Loucy (cell line): ENCODE measurements around the gene TP63.

ENCODE experiments used
- H2AFZ ChIP-seq: fragments of 200-600 bp; sonication (generic); 2 replicates; pipeline ENCODE4 v1.6.0; 2016; ENCODE audit warnings: antibody characterized with exemption, mild to moderate bottlenecking, low read length, moderate library complexity
- H3F3A ChIP-seq: fragments of 200-600 bp; 2 replicates; pipeline ENCODE4 v1.6.0; 2016; ENCODE audit warnings: antibody characterized with exemption, low read depth, mild to moderate bottlenecking
- H3K27me3 ChIP-seq: fragments of 200-600 bp; sonication (generic); 2 replicates; pipeline ENCODE4 v1.6.1; 2014; ENCODE audit warnings: low read length, mild to moderate bottlenecking; ENCODE audit not compliant: insufficient read depth, poor library complexity, severe bottlenecking
- H3K36me3 ChIP-seq: fragments of 200-600 bp; sonication (generic); 2 replicates; pipeline ENCODE4 v1.6.1; 2016; ENCODE audit warnings: low read length; ENCODE audit not compliant: insufficient read depth
- H3K4me1 ChIP-seq: fragments of 200-600 bp; sonication (generic); 2 replicates; pipeline ENCODE4 v1.5.1; 2014; ENCODE audit warnings: low read length, mild to moderate bottlenecking; ENCODE audit not compliant: insufficient read depth, poor library complexity, severe bottlenecking
- H3K4me2 ChIP-seq: fragments of 200-600 bp; sonication (generic); 2 replicates; pipeline ENCODE4 v1.6.0; 2014; ENCODE audit warnings: antibody characterized with exemption, low read length, low read depth, mild to moderate bottlenecking; ENCODE audit not compliant: poor library complexity, severe bottlenecking
- H3K4me3 ChIP-seq: fragments of 200-600 bp; sonication (generic); 2 replicates; pipeline ENCODE4 v1.5.1; 2014; ENCODE audit warnings: low read length, mild to moderate bottlenecking, mixed read lengths; ENCODE audit not compliant: poor library complexity, severe bottlenecking
- H3K79me2 ChIP-seq: fragments of 200-600 bp; sonication (generic); 2 replicates; pipeline ENCODE4 v1.6.1; 2014; ENCODE audit warnings: low read length; ENCODE audit not compliant: insufficient read depth
- H3K9ac ChIP-seq: fragments of 200-600 bp; sonication (generic); 2 replicates; pipeline ENCODE4 v1.6.0; 2014; ENCODE audit warnings: mild to moderate bottlenecking, low read depth, low read length, moderate library complexity; ENCODE audit not compliant: poor library complexity, severe bottlenecking
- H3K9me2 ChIP-seq: fragments of 200-600 bp; sonication (generic); replicated peaks from 2 replicates; pipeline ENCODE4 v1.6.1; 2016; ENCODE audit warnings: low read depth, low read length, mixed read lengths
- H3K9me3 ChIP-seq: fragments of 200-600 bp; sonication (generic); 2 replicates; pipeline ENCODE4 v1.6.1; 2014; ENCODE audit warnings: mild to moderate bottlenecking, antibody characterized with exemption, low read length, low read depth; ENCODE audit not compliant: insufficient read depth
- H4K20me1 ChIP-seq: fragments of 200-600 bp; sonication (generic); 2 replicates; pipeline ENCODE4 v1.6.0; 2014; ENCODE audit warnings: antibody characterized with exemption, low read length, mild to moderate bottlenecking; ENCODE audit not compliant: insufficient read depth, poor library complexity, severe bottlenecking
- CTCF ChIP-seq: fragments of 200-600 bp; sonication (generic); conservative IDR thresholded peaks from 2 replicates; pipeline ENCODE4 v1.5.1; 2014; ENCODE audit warnings: mild to moderate bottlenecking, antibody characterized with exemption, low read length
- EZH2phosphoT487 ChIP-seq: fragments of 200-600 bp; IDR thresholded peaks from 2 replicates; pipeline ENCODE4 v1.6.1; 2018; ENCODE audit warnings: antibody characterized with exemption, mild to moderate bottlenecking, moderate library complexity, borderline replicate concordance

Gene TP63

GRCh38 chr3:189903562-189904250 lies 272.5 kb downstream of the TP63 start:
- no peaks in the 10 kb centered on the region; the same call in 1 of the 2 replicates for H3K9me2 ChIP-seq
- TF ChIP-seq CTCF (no peak), EZH2phosphoT487 (no peak)
- no peaks in the 10 kb centered on the region for H3K27me3 ChIP-seq
- H3K4me2 ChIP-seq = no peak overlapping the region
- H3K9ac ChIP-seq = no peak overlapping the region
- no peaks in the 10 kb centered on the region for H3K36me3 ChIP-seq
- H3K4me3 ChIP-seq = no peak overlapping the region
- H3F3A ChIP-seq = no peaks in the 10 kb centered on the region
- peak overlapping the region; percentile 46; the same call in 1 of the 2 replicates for H2AFZ ChIP-seq
- H4K20me1 ChIP-seq = no peaks in the 10 kb centered on the region
- no peaks in the 10 kb centered on the region for H3K79me2 ChIP-seq
- no peaks in the 10 kb centered on the region for H3K4me1 ChIP-seq
- H3K9me3 ChIP-seq = no peaks in the 10 kb centered on the region

GRCh38 chr3:189907803-189908202 lies 276.6 kb downstream of the TP63 start:
- Histone ChIP-seq H3K4me1 (no peaks in the 10 kb centered on the region), H3K9me3 (no peaks in the 10 kb centered on the region), H3K79me2 (no peaks in the 10 kb centered on the region), H3K9ac (no peak overlapping the region), H3K4me2 (no peak overlapping the region), H3K4me3 (no peak overlapping the region), H3K27me3 (no peaks in the 10 kb centered on the region), H3K9me2 (no peaks in the 10 kb centered on the region), H2AFZ (no peak overlapping the region), H3F3A (no peaks in the 10 kb centered on the region), H4K20me1 (no peaks in the 10 kb centered on the region), H3K36me3 (no peaks in the 10 kb centered on the region)
- TF ChIP-seq EZH2phosphoT487 (no peak), CTCF (no peak)

GRCh38 chr3:189908646-189909045 lies 277.5 kb downstream of the TP63 start:
- H3K4me3 ChIP-seq = no peak overlapping the region
- H2AFZ ChIP-seq = no peak overlapping the region
- no peaks in the 10 kb centered on the region for H3K36me3 ChIP-seq
- H3K4me2 ChIP-seq = no peak overlapping the region
- no peaks in the 10 kb centered on the region for H3K27me3 ChIP-seq
- TF ChIP-seq EZH2phosphoT487 (no peak), CTCF (no peak)
- H3K9ac ChIP-seq = no peak overlapping the region
- H3K9me3 ChIP-seq = no peaks in the 10 kb centered on the region
- H3K4me1 ChIP-seq = no peaks in the 10 kb centered on the region
- no peaks in the 10 kb centered on the region for H3F3A ChIP-seq
- H3K79me2 ChIP-seq = no peaks in the 10 kb centered on the region
- no peaks in the 10 kb centered on the region for H4K20me1 ChIP-seq
- H3K9me2 ChIP-seq = no peaks in the 10 kb centered on the region
